ENCODE results near the gene PNP.

PNP gene

DNA sequence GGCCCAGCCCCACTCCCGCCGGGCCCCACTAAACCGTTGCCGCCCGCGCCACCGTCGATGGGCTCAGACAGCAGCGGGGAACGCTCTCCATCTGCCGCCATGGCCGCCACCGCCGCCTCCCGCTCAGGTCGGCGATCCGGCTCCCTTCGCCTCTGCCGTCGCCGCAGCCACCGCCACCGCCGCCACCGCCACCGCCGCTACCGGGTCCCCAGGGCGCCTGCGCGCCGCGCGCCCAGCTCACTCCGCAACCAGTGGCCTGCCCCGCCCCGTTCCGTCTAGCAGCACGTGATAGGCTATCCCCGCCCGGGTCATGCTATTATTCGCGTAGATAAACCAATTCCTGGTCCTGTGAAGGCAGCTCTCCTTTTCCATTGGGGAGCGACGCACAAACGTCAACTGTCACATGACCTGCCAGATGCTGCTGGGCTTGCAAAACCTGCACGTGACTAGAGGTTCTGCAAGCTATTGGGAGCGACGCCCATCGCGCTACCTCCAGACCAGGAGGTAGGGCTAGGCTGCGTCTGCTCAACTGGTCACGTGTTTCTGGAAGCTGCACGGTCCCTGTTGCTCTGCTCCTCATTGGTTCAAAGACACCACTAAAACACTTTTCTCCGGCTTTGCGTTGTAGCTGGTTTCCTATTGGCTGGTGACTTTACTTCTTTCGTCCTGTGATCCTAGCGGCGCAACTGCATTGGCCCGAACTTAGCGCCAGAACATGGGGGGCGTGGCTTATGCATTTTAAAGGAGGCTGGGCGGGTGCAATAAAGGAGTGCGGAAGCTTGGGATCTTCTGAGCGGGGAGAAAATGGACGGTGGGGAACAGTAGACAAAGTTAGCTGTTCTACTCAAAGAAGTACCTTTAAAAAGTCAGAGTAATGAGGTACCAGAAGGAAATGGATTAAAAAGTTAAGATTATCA lies 7.7 kb upstream of the PNP start, which contains the start of gene PIP4P1:
PIP4P1 (minus strand) TSS at position 210 of the 917 bp plus-strand sequence; CDS start at position 101, 109 bp downstream.
- TF ChIP-seq, protein P1, sequence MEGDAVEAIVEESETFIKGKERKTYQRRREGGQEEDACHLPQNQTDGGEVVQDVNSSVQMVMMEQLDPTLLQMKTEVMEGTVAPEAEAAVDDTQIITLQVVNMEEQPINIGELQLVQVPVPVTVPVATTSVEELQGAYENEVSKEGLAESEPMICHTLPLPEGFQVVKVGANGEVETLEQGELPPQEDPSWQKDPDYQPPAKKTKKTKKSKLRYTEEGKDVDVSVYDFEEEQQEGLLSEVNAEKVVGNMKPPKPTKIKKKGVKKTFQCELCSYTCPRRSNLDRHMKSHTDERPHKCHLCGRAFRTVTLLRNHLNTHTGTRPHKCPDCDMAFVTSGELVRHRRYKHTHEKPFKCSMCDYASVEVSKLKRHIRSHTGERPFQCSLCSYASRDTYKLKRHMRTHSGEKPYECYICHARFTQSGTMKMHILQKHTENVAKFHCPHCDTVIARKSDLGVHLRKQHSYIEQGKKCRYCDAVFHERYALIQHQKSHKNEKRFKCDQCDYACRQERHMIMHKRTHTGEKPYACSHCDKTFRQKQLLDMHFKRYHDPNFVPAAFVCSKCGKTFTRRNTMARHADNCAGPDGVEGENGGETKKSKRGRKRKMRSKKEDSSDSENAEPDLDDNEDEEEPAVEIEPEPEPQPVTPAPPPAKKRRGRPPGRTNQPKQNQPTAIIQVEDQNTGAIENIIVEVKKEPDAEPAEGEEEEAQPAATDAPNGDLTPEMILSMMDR (IDR thresholded peaks at IDR 0.05) = peak; percentile 18
- H3K4me1 ChIP-seq (ENCODE audit: control insufficient read depth in 1 of 2, insufficient read depth in 1 of 2, low read depth in 1 of 2, low read length in 1 of 2) = peaks cover 48 to 54% of the 10 kb centered on the region in 2 experiments
- peak within 1 kb of the TSS; percentile 88 for H3K27ac ChIP-seq
- no peaks in the 10 kb centered on the region for H3K9me3 ChIP-seq
- no peaks in the 10 kb centered on the region for H3K27me3 ChIP-seq
- H3K36me3 ChIP-seq = peaks cover 33% of the 10 kb centered on the region
- peak within 1 kb of the TSS; percentile 69 to 80 for H3K4me3 ChIP-seq (ENCODE audit: low read depth in 1 of 2, low read length in 1 of 2)

- H3K9me3 ChIP-seq = no peaks in the 10 kb centered on the region
- TF ChIP-seq, protein P1 (IDR thresholded peaks at IDR 0.05) = no peak
- H3K4me1 ChIP-seq (ENCODE audit: control insufficient read depth in 1 of 2, insufficient read depth in 1 of 2, low read depth in 1 of 2, low read length in 1 of 2) = peaks cover 19 to 31% of the 10 kb centered on the region in 2 experiments
Measured at GRCh38 chr14:20468764-20469241, 403 bp upstream of the PNP start.

DNA sequence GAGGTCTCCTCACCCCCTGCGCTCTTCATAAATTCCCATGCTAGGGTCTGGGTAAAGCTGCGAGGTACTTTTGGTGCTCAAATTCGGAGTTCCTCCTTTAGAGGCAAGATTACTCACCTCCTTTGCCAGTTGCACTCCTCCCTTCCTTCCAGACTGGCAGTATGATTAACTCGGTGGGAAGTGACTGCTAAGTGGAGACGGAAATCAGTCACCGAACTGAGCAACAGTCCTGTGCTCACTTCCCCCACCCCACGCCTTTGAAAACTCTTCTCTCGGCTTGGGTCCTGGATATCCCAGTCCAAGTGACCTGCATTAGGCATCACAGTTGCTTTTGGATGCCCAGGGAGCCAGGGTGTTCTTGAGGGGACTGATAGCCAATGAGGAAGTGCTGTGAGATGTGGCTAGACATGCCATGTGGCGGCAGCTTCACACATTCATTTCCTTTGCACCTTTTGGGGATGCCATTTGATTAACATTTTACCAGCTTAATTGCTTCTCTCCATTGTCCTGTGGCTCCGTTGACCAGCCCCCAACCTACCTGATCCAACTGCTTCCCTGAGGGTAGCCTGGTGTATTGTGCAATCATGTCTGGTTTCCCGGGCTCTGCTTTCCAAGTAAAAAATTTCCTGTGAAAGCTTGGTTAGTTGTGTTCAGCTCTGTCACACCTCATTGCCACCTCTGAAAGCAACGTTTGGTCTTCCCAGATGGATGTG lies 840 bp downstream of the PNP start:
- Histone ChIP-seq H3K9me3 (no peaks in the 10 kb centered on the region), H3K27ac (peak overlapping the region; percentile 78), H3K36me3 (peaks cover 12% of the 10 kb centered on the region), H3K4me3 (ENCODE audit: low read depth in 1 of 2, low read length in 1 of 2) (peak overlapping the region; percentile 73 to 79), H3K27me3 (no peaks in the 10 kb centered on the region), H3K4me1 (ENCODE audit: control insufficient read depth in 1 of 2, insufficient read depth in 1 of 2, low read depth in 1 of 2, low read length in 1 of 2) (peaks cover 19 to 31% of the 10 kb centered on the region in 2 experiments)
- TF ChIP-seq, protein P1 (IDR thresholded peaks at IDR 0.05) = no peak

More at GRCh38 chr14:20468764-20469241, 403 bp upstream of the PNP start:
- Histone ChIP-seq H3K36me3 (peaks cover 7% of the 10 kb centered on the region), H3K27me3 (no peaks in the 10 kb centered on the region), H3K4me3 (ENCODE audit: low read depth in 1 of 2, low read length in 1 of 2) (peak overlapping the region; percentile 73 to 79), H3K27ac (peak overlapping the region; percentile 78)

DNA sequence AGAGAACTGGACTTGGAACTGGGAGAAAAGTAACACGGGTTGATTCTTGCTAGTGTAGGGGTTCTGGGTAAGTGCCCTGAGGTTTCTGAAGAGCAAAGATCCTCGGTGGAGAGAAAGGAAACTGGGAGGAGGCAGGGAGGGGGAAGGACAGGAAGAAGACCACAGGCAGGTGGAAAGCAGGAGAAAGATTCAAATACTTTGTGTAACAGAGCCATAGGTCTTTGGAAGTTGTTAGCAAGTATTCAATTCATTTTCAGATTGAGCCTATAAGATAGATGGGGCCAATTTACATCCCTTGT lies 1.3 kb downstream of the PNP start:
- H3K36me3 ChIP-seq = peaks cover 16% of the 10 kb centered on the region
- H3K27me3 ChIP-seq = no peaks in the 10 kb centered on the region
- H3K27ac ChIP-seq = peak overlapping the region; percentile 78
- H3K4me1 ChIP-seq (ENCODE audit: control insufficient read depth in 1 of 2, insufficient read depth in 1 of 2, low read depth in 1 of 2, low read length in 1 of 2) = peaks cover 19 to 31% of the 10 kb centered on the region in 2 experiments
- TF ChIP-seq, protein P1 (IDR thresholded peaks at IDR 0.05) = no peak
- H3K9me3 ChIP-seq = no peaks in the 10 kb centered on the region
- H3K4me3 ChIP-seq (ENCODE audit: low read depth in 1 of 2, low read length in 1 of 2) = peak overlapping the region; percentile 73 to 79

- Histone ChIP-seq H3K36me3 (peaks cover 16% of the 10 kb centered on the region), H3K4me3 (ENCODE audit: low read depth in 1 of 2, low read length in 1 of 2) (no peak overlapping the region)
- TF ChIP-seq, protein P1 (IDR thresholded peaks at IDR 0.05) = no peak
Measured at GRCh38 chr14:20472536-20473169, 3.4 kb downstream of the PNP start.

More at GRCh38 chr14:20472536-20473169, 3.4 kb downstream of the PNP start:
- Histone ChIP-seq H3K9me3 (no peaks in the 10 kb centered on the region), H3K27me3 (no peaks in the 10 kb centered on the region), H3K27ac (no peak overlapping the region), H3K4me1 (ENCODE audit: control insufficient read depth in 1 of 2, insufficient read depth in 1 of 2, low read depth in 1 of 2, low read length in 1 of 2) (peaks cover 35 to 45% of the 10 kb centered on the region in 2 experiments)
